GM12864 (cell line): ENCODE results near the gene RXRA.

Source experiments
- DNase-seq: peaks from one replicate; pipeline ENCODE4 v3.0.0-alpha.2; 2011; ENCODE audit warnings: low read depth
- H3K4me3 ChIP-seq: 2 replicates; pipeline ENCODE4 v1.5.1; 2011; ENCODE audit warnings: mild to moderate bottlenecking, low read depth, low read length, control low read depth
- CTCF ChIP-seq: IDR thresholded peaks from 2 replicates; pipeline ENCODE4 v1.5.1; 2011; ENCODE audit warnings: low read depth, mild to moderate bottlenecking, moderate library complexity, low read length, control low read depth, inconsistent platforms; ENCODE audit errors: missing control alignments

Gene RXRA

DNA sequence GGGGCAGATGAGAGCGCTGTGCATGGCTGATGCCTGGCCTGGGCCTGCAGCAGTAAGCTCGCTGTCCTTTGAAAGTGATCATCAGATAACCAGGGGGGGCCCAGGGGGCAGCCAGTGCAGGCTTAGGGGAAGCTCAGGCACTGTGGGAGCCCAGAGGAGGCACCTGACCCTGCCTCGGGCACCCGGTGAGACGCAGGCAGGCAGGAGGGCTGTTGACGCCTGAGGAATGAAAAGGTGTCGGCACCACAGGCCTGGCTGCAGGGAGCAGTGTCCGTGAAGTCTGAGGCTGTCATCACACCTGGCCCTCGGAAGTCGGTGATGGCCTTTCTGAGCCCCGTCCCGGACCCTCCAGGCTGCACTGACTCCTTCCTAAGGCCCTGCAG, 84.6 kb downstream of the RXRA start:
- no peak for TF ChIP-seq CTCF
- DNase-seq: no peak
- no peak overlapping the region for H3K4me3 ChIP-seq

DNA sequence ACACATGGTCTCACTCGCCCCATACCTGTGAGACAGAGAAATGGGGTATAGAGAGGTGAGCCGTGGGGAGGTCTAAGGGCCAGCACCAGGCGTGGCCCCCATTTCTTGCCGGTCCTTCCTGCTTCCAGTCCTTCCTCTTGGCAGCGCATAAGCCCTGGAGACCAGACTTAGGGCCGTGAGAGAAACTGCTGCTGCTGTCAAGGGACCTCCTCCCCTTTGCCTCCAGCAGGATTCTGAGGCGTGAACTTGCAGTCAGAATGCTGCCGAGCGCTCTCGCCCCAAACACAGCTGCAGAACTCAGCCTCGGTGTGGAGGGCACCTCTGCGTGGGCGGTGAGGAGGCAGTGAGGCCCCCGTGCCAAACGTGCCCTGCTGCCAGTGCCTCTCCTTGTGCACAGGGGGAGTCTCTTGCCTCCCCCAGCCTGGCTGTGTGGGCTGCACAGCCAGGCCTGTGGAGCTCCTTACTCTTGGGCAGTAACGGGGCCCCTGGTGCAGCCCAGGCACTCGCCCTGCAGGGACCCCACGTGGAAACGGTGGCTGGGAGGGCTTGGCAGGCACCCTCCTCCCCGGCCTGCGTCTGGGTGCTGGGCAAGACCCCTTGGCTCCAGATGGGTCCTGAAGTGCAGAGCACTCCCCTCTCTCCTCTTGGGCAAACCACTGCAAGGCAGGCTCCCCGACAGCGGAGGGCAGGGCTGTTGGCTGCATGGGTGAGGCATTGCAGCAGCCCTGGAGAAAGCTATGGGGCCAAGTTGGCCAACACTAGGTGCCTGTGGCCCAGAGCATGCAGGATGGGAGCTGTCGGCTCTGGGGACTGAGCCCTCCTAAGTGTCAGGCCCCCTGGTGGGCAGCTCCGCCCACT, 85.4 kb downstream of the RXRA start:
- no peak for TF ChIP-seq CTCF
- H3K4me3 ChIP-seq: no peak overlapping the region
- DNase-seq: no peak

DNA sequence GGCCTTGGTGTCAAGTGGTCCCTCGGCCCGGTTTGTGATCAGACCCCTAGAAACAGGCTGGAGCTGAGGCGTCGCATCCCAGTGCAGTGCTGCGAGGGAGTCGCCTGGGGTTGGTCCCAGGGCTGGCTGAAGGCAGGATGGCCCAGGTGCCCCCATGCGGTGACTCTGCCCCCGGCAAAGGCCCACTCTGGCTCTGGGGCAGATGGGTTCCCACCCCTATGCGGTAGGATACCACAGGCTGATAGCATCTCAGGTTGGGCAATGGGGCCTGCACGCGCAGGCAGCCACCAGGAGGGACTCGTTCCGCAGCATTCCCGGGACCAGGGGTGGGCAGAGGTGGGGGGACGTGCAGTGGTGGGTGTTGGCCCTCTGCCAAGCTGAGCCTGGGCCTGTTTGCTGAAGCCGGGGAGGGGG, 86.0 kb downstream of the RXRA start:
- no peak overlapping the region for H3K4me3 ChIP-seq
- DNase-seq: no peak
- TF ChIP-seq CTCF: no peak

GRCh38 chr9:134413112-134413715, 87.0 kb downstream of the RXRA start:
- DNase-seq: no peak
- no peak for TF ChIP-seq CTCF
- no peak overlapping the region for H3K4me3 ChIP-seq

GRCh38 chr9:134413890-134414623, 87.8 kb downstream of the RXRA start:
- DNase-seq: no peak

DNA sequence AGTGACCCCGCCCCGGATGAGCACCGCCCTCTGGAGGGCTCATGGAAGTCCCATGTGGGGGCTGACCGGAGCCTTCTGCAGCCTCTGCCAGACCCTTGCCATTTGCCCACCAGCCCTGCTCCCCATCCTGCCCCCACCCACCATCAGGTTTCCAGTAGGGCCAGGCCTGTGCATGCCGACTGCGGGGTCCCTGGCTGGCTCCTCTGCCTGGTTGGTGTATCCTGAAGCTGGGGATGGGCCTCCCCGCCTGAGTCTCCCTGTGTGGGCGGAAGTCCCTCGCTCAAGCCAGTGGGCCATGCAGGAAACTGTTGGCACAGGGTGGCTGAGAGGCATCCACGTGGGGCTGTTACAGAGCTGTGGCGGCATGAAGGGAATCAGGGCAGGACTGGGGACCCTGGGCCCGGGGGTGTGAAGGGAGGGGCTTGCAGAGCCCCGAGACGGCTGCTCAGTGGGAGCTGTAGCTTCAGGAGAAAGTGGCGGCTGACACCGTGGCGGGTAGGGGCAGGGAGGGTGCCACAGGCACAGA, 88.7 kb downstream of the RXRA start:
- no peak for TF ChIP-seq CTCF
- H3K4me3 ChIP-seq: no peak overlapping the region
- no peak for DNase-seq

More at GRCh38 chr9:134413890-134414623, 87.8 kb downstream of the RXRA start:
- no peak for TF ChIP-seq CTCF
- H3K4me3 ChIP-seq: no peak overlapping the region
